HG03066 (cell line): ENCODE results near the gene COL13A1.

ENCODE experiments used
- ATAC-seq: cut with Tn5 transposase; IDR thresholded peaks from one replicate; pipeline ENCODE4 v1.9.1; 2021; ENCODE audit warnings: low read depth; ENCODE audit not compliant: unreplicated experiment

Gene COL13A1

GRCh38 chr10:69901022-69901421 lies 99.3 kb downstream of the COL13A1 start:
- ATAC-seq: no peak

GRCh38 chr10:69901628-69902505 lies 100.2 kb downstream of the COL13A1 start:
- ATAC-seq: no peak

- ATAC-seq: no peak
Measured at GRCh38 chr10:69902835-69903535, 101.3 kb downstream of the COL13A1 start.

- ATAC-seq: no peak
Measured at GRCh38 chr10:69904533-69904932, 102.8 kb downstream of the COL13A1 start.

- no peak for ATAC-seq
Measured at GRCh38 chr10:69906425-69906824, 104.7 kb downstream of the COL13A1 start.

- no peak for ATAC-seq
Measured at GRCh38 chr10:69907517-69907916, 105.8 kb downstream of the COL13A1 start.

GRCh38 chr10:69908124-69908523 lies 106.4 kb downstream of the COL13A1 start:
- no peak for ATAC-seq

- ATAC-seq: no peak
Measured at GRCh38 chr10:69910561-69910960, 108.9 kb downstream of the COL13A1 start.

- no peak for ATAC-seq
Measured at GRCh38 chr10:69911613-69912528, 110.2 kb downstream of the COL13A1 start.

GRCh38 chr10:69912589-69912988 lies 110.9 kb downstream of the COL13A1 start:
- no peak for ATAC-seq

- ATAC-seq: no peak
Measured at GRCh38 chr10:69913606-69914382, 112.1 kb downstream of the COL13A1 start.

GRCh38 chr10:69914398-69915214 lies 112.9 kb downstream of the COL13A1 start:
- no peak for ATAC-seq

- no peak for ATAC-seq
Measured at GRCh38 chr10:69915215-69915560, 113.5 kb downstream of the COL13A1 start.

- ATAC-seq: no peak
Measured at GRCh38 chr10:69916118-69916517, 114.4 kb downstream of the COL13A1 start.

GRCh38 chr10:69918036-69918435 lies 116.3 kb downstream of the COL13A1 start:
- no peak for ATAC-seq

GRCh38 chr10:69919250-69919649 lies 117.5 kb downstream of the COL13A1 start:
- ATAC-seq: no peak

GRCh38 chr10:69925111-69925510 lies 123.4 kb downstream of the COL13A1 start:
- no peak for ATAC-seq

- no peak for ATAC-seq
Measured at GRCh38 chr10:69928339-69928738, 126.6 kb downstream of the COL13A1 start.

- no peak for ATAC-seq
Measured at GRCh38 chr10:69929575-69929974, 127.9 kb downstream of the COL13A1 start.
